Measurements from ENCODE around the gene OST4. TPM values are rescaled to one million over a fixed set of nuclear protein-coding genes. Genes with fewer than 3 reads are reported as not detected.

OST4 gene
- total RNA-seq, 4 donors from 2014 or later: 200 to 352 (median 243) TPM

- TF ChIP-seq POLR2A (IDR thresholded peaks at IDR 0.05; ENCODE audit: low read depth) (no peak), POLR2AphosphoS5 (IDR thresholded peaks at IDR 0.05) (no peak), CTCF (IDR thresholded peaks at IDR 0.05) (no peak), EP300 (IDR thresholded peaks at IDR 0.05) (no peak)
- DNase-seq (ENCODE audit: extremely low spot score): no peak
- intact Hi-C loops (cut with DNase I): no loop called here
- WGBS: 73% methylated on average over 17 of the region's 25 CpGs
- Histone ChIP-seq H3K27ac (replicated peaks in 1 of 4) (no peak overlapping the region), H3K4me3 (no peak overlapping the region), H3K36me3 (peaks cover 0 to 9% (median 2%) of the 10 kb centered on the region in 4 donors), H3K9me3 (no peaks in the 10 kb centered on the region), H3K27me3 (no peaks in the 10 kb centered on the region), H3K4me1 (peaks cover 15 to 30% (median 19%) of the 10 kb centered on the region in 4 donors)
Measured at GRCh38 chr2:27091746-27092695, 20.6 kb upstream of the OST4 start.

DNA sequence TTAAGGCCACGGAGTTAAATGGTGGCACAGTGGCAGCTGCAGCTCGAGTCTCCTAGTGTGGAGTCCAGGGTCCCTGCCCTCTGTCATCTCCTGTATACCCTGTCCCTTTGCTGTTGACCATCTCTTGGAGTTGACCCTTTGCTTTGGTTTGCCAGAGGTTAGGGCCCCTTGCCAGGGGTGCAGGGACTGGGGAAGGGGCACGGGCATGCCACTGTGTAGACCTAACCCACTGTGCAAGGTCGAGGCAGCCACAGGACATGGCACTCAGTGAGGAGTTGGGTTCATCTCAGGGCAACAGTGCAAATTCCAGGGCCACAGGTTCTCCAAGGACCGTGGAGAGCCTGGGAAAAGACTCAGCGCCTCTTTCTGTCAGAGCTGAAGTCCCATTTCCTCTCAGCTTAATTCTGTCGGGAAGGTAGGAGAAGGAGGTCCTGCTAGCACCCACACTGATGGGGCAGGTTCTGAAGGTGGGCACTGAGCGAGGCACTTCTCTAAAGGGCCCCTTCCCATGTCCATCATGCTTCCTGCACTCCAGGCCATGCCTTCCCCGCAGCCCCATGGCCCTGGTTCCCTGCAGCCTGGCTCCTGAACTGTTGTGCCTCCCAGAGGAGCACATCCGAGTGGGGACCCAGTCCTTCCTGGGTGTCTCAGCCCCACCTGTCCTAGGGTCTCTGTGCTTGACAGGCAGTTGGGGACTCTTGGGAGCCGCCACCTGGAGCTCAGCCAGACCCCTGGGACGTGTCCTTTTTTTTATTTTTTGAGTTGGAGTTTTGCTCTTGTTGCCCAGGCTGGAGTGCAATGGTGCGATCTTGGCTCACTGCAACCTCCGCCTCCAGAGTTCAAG lies 17.9 kb upstream of the OST4 start:
- no peak overlapping the region for H3K4me3 ChIP-seq
- H3K9me3 ChIP-seq: no peaks in the 10 kb centered on the region
- H3K27me3 ChIP-seq: no peaks in the 10 kb centered on the region
- no peak overlapping the region for H3K27ac ChIP-seq (replicated peaks in 1 of 4)
- peaks cover 16 to 39% (median 30%) of the 10 kb centered on the region in 4 donors for H3K4me1 ChIP-seq
- intact Hi-C loops (cut with DNase I): loop anchor here (5.0 kb wide), 2 partner anchors 57 to 127 kb away; partner anchors contain the start of gene TMEM214
- peaks cover 0 to 9% (median 0%) of the 10 kb centered on the region in 4 donors for H3K36me3 ChIP-seq
- DNase-seq (ENCODE audit: extremely low spot score): no peak
- TF ChIP-seq POLR2A (IDR thresholded peaks at IDR 0.05; ENCODE audit: low read depth) (no peak), EP300 (IDR thresholded peaks at IDR 0.05) (no peak), POLR2AphosphoS5 (IDR thresholded peaks at IDR 0.05) (no peak), CTCF (IDR thresholded peaks at IDR 0.05) (no peak)
- WGBS: 91% methylated on average over 12 of the region's 14 CpGs

- no peak overlapping the region for H3K4me3 ChIP-seq
- peaks cover 0 to 13% (median 2%) of the 10 kb centered on the region in 4 donors for H3K36me3 ChIP-seq
- intact Hi-C loops (cut with DNase I): loop anchor here (5.0 kb wide), 2 partner anchors 56 to 126 kb away; partner anchors contain the start of gene TMEM214
- no peak for DNase-seq (ENCODE audit: extremely low spot score)
- no peaks in the 10 kb centered on the region for H3K9me3 ChIP-seq
- TF ChIP-seq EP300 (IDR thresholded peaks at IDR 0.05): no peak
- TF ChIP-seq CTCF (IDR thresholded peaks at IDR 0.05): no peak
- no peak for TF ChIP-seq POLR2A (IDR thresholded peaks at IDR 0.05; ENCODE audit: low read depth)
- no peak for TF ChIP-seq POLR2AphosphoS5 (IDR thresholded peaks at IDR 0.05)
- H3K27ac ChIP-seq (replicated peaks in 1 of 4): no peak overlapping the region
- 90% methylated on average over 6 of the region's 6 CpGs for WGBS
- peaks cover 16 to 46% (median 37%) of the 10 kb centered on the region in 4 donors for H3K4me1 ChIP-seq
- no peaks in the 10 kb centered on the region for H3K27me3 ChIP-seq
Measured at GRCh38 chr2:27088634-27089033, 17.2 kb upstream of the OST4 start.

- Histone ChIP-seq H3K27ac (replicated peaks in 1 of 4) (no peak overlapping the region), H3K9me3 (no peaks in the 10 kb centered on the region), H3K27me3 (no peaks in the 10 kb centered on the region), H3K4me3 (no peak overlapping the region), H3K4me1 (peaks cover 16 to 53% (median 44%) of the 10 kb centered on the region in 4 donors), H3K36me3 (peaks cover 0 to 20% (median 6%) of the 10 kb centered on the region in 4 donors)
- 85% methylated on average over 5 of the region's 5 CpGs for WGBS
- DNase-seq (ENCODE audit: extremely low spot score): no peak
- TF ChIP-seq POLR2AphosphoS5 (IDR thresholded peaks at IDR 0.05) (no peak), POLR2A (IDR thresholded peaks at IDR 0.05; ENCODE audit: low read depth) (no peak), CTCF (IDR thresholded peaks at IDR 0.05) (no peak), EP300 (IDR thresholded peaks at IDR 0.05) (no peak)
- intact Hi-C loops (cut with DNase I): loop anchor here (5.0 kb wide), 2 partner anchors 56 to 126 kb away; partner anchors contain the start of gene TMEM214
Measured at GRCh38 chr2:27087823-27088410, 16.5 kb upstream of the OST4 start.

Data from esophagus muscularis mucosa (tissue), 4 donors.